CD4-positive, alpha-beta T cell treated with Interleukin-21 for 1 hour (primary cell): ENCODE measurements around the gene MEIS3.

Source experiments
- DNase-seq: peaks from one replicate; pipeline ENCODE4 v3.0.0-alpha.2; 2020

MEIS3 gene

GRCh38 chr19:47419030-47419783, at the start of gene MEIS3:
Gene MEIS3 (minus strand): TSS chr19:47419527. CDS start chr19:47419081, 446 bp downstream.
- no peak for DNase-seq

GRCh38 chr19:47467914-47468313, 48.6 kb upstream of the MEIS3 start:
- no peak for DNase-seq

GRCh38 chr19:47465957-47466356, 46.6 kb upstream of the MEIS3 start:
- no peak for DNase-seq

- DNase-seq = no peak
These were observed 45.5 kb upstream of the MEIS3 start for GRCh38 chr19:47464675-47465419.

- DNase-seq = no peak
These were observed 42.5 kb upstream of the MEIS3 start for GRCh38 chr19:47461876-47462275.

- DNase-seq = no peak
These were observed 40.1 kb upstream of the MEIS3 start for GRCh38 chr19:47459477-47459876.

GRCh38 chr19:47458672-47459071, 39.3 kb upstream of the MEIS3 start:
- DNase-seq = no peak

- no peak for DNase-seq
These were observed 37.6 kb upstream of the MEIS3 start for GRCh38 chr19:47456721-47457474.

- DNase-seq = no peak
These were observed 31.2 kb upstream of the MEIS3 start for GRCh38 chr19:47450478-47450877.

- DNase-seq = no peak
These were observed 29.0 kb upstream of the MEIS3 start for GRCh38 chr19:47448360-47448727.

- DNase-seq = peak; percentile 48
These were observed 28.4 kb upstream of the MEIS3 start for GRCh38 chr19:47447470-47448359.

- DNase-seq = peak; percentile 21
These were observed 27.5 kb upstream of the MEIS3 start for GRCh38 chr19:47446534-47447469.

- peak; percentile 70 for DNase-seq
These were observed 26.6 kb upstream of the MEIS3 start for GRCh38 chr19:47445937-47446402.

GRCh38 chr19:47445527-47445926, 26.2 kb upstream of the MEIS3 start:
- no peak for DNase-seq

- peak; percentile 44 for DNase-seq
These were observed 25.1 kb upstream of the MEIS3 start for GRCh38 chr19:47444388-47444821.

- DNase-seq = no peak
These were observed 24.0 kb upstream of the MEIS3 start for GRCh38 chr19:47443331-47443730.

GRCh38 chr19:47438793-47439220, 19.5 kb upstream of the MEIS3 start:
- DNase-seq = no peak

- DNase-seq = no peak
These were observed 18.2 kb upstream of the MEIS3 start for GRCh38 chr19:47437500-47437899.

- DNase-seq = peak; percentile 84
These were observed 17.5 kb upstream of the MEIS3 start for GRCh38 chr19:47436712-47437401.

GRCh38 chr19:47435883-47436417, 16.6 kb upstream of the MEIS3 start:
- no peak for DNase-seq
